ENCODE data around the gene PRR20G. TPM values are rescaled to one million over a fixed set of nuclear protein-coding genes. Genes with fewer than 3 reads are reported as not detected.

PRR20G gene
- total and polyA plus RNA-seq, 2 donors (not counting 1 experiment from before 2014, with no cell fraction given), result not detected

DNA sequence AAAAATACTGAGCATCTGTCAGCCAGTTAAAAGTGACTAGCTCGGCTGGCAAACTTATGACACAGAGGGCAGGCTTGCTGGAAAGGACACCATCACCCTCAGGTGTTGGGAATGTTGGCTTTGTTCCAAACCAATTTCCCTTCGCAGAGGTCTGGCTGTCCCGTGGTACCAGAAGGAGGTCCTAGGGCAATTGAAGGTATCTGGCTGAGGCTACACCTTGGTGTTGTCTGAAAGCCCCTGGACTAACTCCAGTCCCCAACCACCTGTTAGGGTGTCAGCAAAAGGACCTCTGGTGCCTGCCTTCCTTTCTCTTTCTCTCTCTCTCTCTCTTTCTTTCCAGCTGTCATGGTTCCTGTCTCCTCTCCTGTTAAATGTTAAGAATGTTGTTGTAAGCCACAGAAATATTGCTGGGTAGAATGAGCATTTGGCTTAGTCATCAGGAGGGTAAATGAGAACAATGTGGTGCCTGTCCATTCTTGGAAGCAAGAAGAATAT lies 12.5 kb downstream of the PRR20G start:
- CTCF ChIA-PET, result no interaction called here
- H3K27ac ChIP-seq (ENCODE audit: low read length in 2 of 2), result no peak overlapping the region
- no peak overlapping the region for H3K9ac ChIP-seq (ENCODE audit: low read length)
- POLR2A ChIA-PET, result no interaction called here
- 86% methylated on average over 2 of the region's 3 CpGs for WGBS (ENCODE audit: insufficient coverage)
- Mint-ChIP-seq H3K9me3 (ENCODE audit: insufficient read depth) (no peaks in the 10 kb centered on the region), H3K27me3 (peaks cover 13% of the 10 kb centered on the region), H3K4me1 (no peaks in the 10 kb centered on the region), H3K27ac (no peak overlapping the region), H3K4me3 (no peak overlapping the region)
- no peak overlapping the region for H3K4me2 ChIP-seq (replicated peaks; ENCODE audit: low read depth, low read length, poor library complexity, severe bottlenecking)
- no peak overlapping the region for H2AFZ ChIP-seq (ENCODE audit: insufficient read depth, low read depth, low read length, poor library complexity, severe bottlenecking)
- no peaks in the 10 kb centered on the region for H4K20me1 ChIP-seq (ENCODE audit: control insufficient read depth, insufficient read depth, low read length, poor library complexity, severe bottlenecking)
- intact Hi-C loops (cut with micrococcal nuclease), result no loop called here
- no peak for ATAC-seq (ENCODE audit: low read depth)
- no peak for DNase-seq
- H3K27me3 ChIP-seq (replicated peaks in 1 of 4; ENCODE audit: control extremely low read depth in 1 of 4, control insufficient read depth in 3 of 4, insufficient read depth in 4 of 4, low read length in 3 of 4), result peaks cover 0 to 3% (median 1%) of the 10 kb centered on the region in 4 experiments
- no peaks in the 10 kb centered on the region for H3K36me3 ChIP-seq (replicated peaks in 1 of 2; ENCODE audit: control extremely low read depth in 1 of 2, control insufficient read depth in 1 of 2, extremely low read depth in 1 of 2, insufficient read depth in 2 of 2, low read length in 1 of 2)
- no peaks in the 10 kb centered on the region for H3K79me2 ChIP-seq (ENCODE audit: control insufficient read depth, insufficient read depth, low read length)
- no peaks in the 10 kb centered on the region for H3K4me1 ChIP-seq (ENCODE audit: control insufficient read depth in 2 of 2, insufficient read depth in 2 of 2, low read length in 2 of 2)
- peaks cover 0 to 16% (median 0%) of the 10 kb centered on the region in 3 donors for H3K9me3 ChIP-seq (ENCODE audit: control extremely low read depth in 1 of 3, control insufficient read depth in 2 of 3, insufficient read depth in 1 of 3, low read length in 2 of 3)
- no peak overlapping the region for H3K4me3 ChIP-seq (ENCODE audit: control extremely low read depth in 1 of 5, extremely low read depth in 1 of 5, insufficient read depth in 1 of 5, low read depth in 2 of 5, low read length in 4 of 5)
- no peak for TF ChIP-seq EZH2 (IDR thresholded peaks at IDR 0.05; ENCODE audit: borderline replicate concordance, insufficient read depth, low read depth, low read length, poor library complexity, severe bottlenecking)
- TF ChIP-seq, protein P1, sequence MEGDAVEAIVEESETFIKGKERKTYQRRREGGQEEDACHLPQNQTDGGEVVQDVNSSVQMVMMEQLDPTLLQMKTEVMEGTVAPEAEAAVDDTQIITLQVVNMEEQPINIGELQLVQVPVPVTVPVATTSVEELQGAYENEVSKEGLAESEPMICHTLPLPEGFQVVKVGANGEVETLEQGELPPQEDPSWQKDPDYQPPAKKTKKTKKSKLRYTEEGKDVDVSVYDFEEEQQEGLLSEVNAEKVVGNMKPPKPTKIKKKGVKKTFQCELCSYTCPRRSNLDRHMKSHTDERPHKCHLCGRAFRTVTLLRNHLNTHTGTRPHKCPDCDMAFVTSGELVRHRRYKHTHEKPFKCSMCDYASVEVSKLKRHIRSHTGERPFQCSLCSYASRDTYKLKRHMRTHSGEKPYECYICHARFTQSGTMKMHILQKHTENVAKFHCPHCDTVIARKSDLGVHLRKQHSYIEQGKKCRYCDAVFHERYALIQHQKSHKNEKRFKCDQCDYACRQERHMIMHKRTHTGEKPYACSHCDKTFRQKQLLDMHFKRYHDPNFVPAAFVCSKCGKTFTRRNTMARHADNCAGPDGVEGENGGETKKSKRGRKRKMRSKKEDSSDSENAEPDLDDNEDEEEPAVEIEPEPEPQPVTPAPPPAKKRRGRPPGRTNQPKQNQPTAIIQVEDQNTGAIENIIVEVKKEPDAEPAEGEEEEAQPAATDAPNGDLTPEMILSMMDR (IDR thresholded peaks at IDR 0.05), result no peak

DNA sequence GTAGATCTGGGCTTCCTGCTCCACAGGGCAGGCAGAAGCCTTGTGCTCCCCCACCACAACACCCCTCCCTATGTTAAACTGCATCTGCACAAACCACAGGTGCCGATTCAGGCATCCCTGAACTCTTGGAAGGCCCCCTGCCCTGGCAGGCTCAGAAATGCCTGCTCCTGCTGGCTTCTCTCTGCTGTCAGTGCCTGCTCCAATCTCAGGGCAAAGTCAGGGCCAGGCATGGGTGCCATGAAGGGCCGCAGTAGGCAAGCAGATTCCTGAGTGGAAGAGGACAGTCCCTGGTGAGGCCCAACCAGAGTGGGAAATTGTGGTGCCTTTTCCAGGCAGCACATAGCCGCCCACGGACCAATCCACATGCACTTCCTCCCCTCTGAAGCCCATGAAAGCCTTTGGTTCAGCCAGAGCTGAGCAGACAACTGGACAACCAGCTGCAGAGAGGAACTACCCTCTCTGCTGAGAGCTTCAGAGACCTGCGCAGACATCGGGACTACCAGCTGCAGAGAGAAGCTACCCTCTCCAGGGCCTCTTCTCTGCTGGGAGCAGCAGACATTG lies 13.6 kb downstream of the PRR20G start:
- H3K9me3 ChIP-seq (ENCODE audit: control extremely low read depth in 1 of 3, control insufficient read depth in 2 of 3, insufficient read depth in 1 of 3, low read length in 2 of 3), result peaks cover 0 to 16% (median 0%) of the 10 kb centered on the region in 3 donors
- H3K9me3 Mint-ChIP-seq (ENCODE audit: insufficient read depth), result no peaks in the 10 kb centered on the region
- no peak overlapping the region for H3K9ac ChIP-seq (ENCODE audit: low read length)
- H3K4me1 Mint-ChIP-seq, result no peaks in the 10 kb centered on the region
- H3K4me3 ChIP-seq (ENCODE audit: control extremely low read depth in 1 of 5, extremely low read depth in 1 of 5, insufficient read depth in 1 of 5, low read depth in 2 of 5, low read length in 4 of 5), result no peak overlapping the region
- H3K4me2 ChIP-seq (replicated peaks; ENCODE audit: low read depth, low read length, poor library complexity, severe bottlenecking), result no peak overlapping the region
- no peaks in the 10 kb centered on the region for H3K4me1 ChIP-seq (ENCODE audit: control insufficient read depth in 2 of 2, insufficient read depth in 2 of 2, low read length in 2 of 2)
- H3K27ac ChIP-seq (ENCODE audit: low read length in 2 of 2), result no peak overlapping the region
- no peaks in the 10 kb centered on the region for H4K20me1 ChIP-seq (ENCODE audit: control insufficient read depth, insufficient read depth, low read length, poor library complexity, severe bottlenecking)
- H3K36me3 ChIP-seq (replicated peaks in 1 of 2; ENCODE audit: control extremely low read depth in 1 of 2, control insufficient read depth in 1 of 2, extremely low read depth in 1 of 2, insufficient read depth in 2 of 2, low read length in 1 of 2), result no peaks in the 10 kb centered on the region
- CTCF ChIA-PET, result no interaction called here
- H3K4me3 Mint-ChIP-seq, result no peak overlapping the region
- H3K27me3 Mint-ChIP-seq, result peaks cover 13% of the 10 kb centered on the region
- H2AFZ ChIP-seq (ENCODE audit: insufficient read depth, low read depth, low read length, poor library complexity, severe bottlenecking), result no peak overlapping the region
- no peak overlapping the region for H3K27ac Mint-ChIP-seq
- no peak for TF ChIP-seq EZH2 (IDR thresholded peaks at IDR 0.05; ENCODE audit: borderline replicate concordance, insufficient read depth, low read depth, low read length, poor library complexity, severe bottlenecking)
- TF ChIP-seq, protein P1 (IDR thresholded peaks at IDR 0.05), result no peak
- no peak for DNase-seq
- 88% methylated on average over 6 of the region's 6 CpGs for WGBS (ENCODE audit: insufficient coverage)
- ATAC-seq (ENCODE audit: low read depth), result no peak
- peaks cover 0 to 3% (median 1%) of the 10 kb centered on the region in 4 experiments for H3K27me3 ChIP-seq (replicated peaks in 1 of 4; ENCODE audit: control extremely low read depth in 1 of 4, control insufficient read depth in 3 of 4, insufficient read depth in 4 of 4, low read length in 3 of 4)
- POLR2A ChIA-PET, result no interaction called here
- intact Hi-C loops (cut with micrococcal nuclease), result no loop called here
- no peaks in the 10 kb centered on the region for H3K79me2 ChIP-seq (ENCODE audit: control insufficient read depth, insufficient read depth, low read length)

Measured in B cell (primary cell).